Kidney (tissue), 14 donors: ENCODE measurements around the gene SLC27A1. TPM values are rescaled to one million over a fixed set of nuclear protein-coding genes. Genes with fewer than 3 reads are reported as not detected.

Source experiments
- DNase-seq, 5 donors: peaks; one replicate each; pipeline ENCODE4 v3.0.0-alpha.2; 2013 to 2020
- FAIRE-seq: peaks from 2 replicates; lab custom pipeline; 2012; peaks lifted over from hg19 to GRCh38; lab: Jason Lieb, UNC
- H3K27ac ChIP-seq, 2 donors: one replicate each; pipeline ENCODE4 v1.7.0; 2013; ENCODE audit warnings: low read depth in 2 of 2, low read length in 2 of 2, inconsistent platforms in 1 of 2
- H3K27me3 ChIP-seq: one replicate; pipeline ENCODE4 v1.7.1; 2013; ENCODE audit warnings: low read length, inconsistent platforms; ENCODE audit not compliant: control insufficient read depth, insufficient read depth
- H3K36me3 ChIP-seq, 3 donors: one replicate each; pipeline versions ENCODE4 v1.7.0 to v1.7.1; 2013; ENCODE audit warnings: low read length in 3 of 3, control low read depth in 1 of 3, inconsistent platforms in 1 of 3; ENCODE audit not compliant: insufficient read depth in 3 of 3, control insufficient read depth in 2 of 3
- H3K4me1 ChIP-seq, 3 donors: one replicate each; pipeline versions ENCODE4 v1.7.0 to v1.7.1; 2013; ENCODE audit warnings: low read length in 3 of 3, inconsistent platforms in 1 of 3, low read depth in 1 of 3; ENCODE audit not compliant: control insufficient read depth in 2 of 3, insufficient read depth in 2 of 3
- H3K4me3 ChIP-seq, 3 donors: one replicate each; pipeline versions ENCODE4 v1.7.0 to v1.8.1; 2013; ENCODE audit warnings: low read length in 3 of 3, control low read depth in 1 of 3, inconsistent platforms in 1 of 3
- H3K9ac ChIP-seq, 3 donors: one replicate each; pipeline versions ENCODE4 v1.7.0 to v1.7.1; 2013; ENCODE audit warnings: low read length in 3 of 3, control low read depth in 1 of 3, inconsistent platforms in 1 of 3
- H3K9me3 ChIP-seq, 3 donors: one replicate each; pipeline versions ENCODE4 v1.7.0 to v1.7.1; 2013; ENCODE audit warnings: low read length in 3 of 3, control low read depth in 1 of 3, inconsistent platforms in 1 of 3; ENCODE audit not compliant: control insufficient read depth in 2 of 3, insufficient read depth in 1 of 3
- CTCF ChIP-seq: IDR thresholded peaks from 3 replicates; pipeline ENCODE4 v1.5.1; 2012; ENCODE audit warnings: mild to moderate bottlenecking, moderate library complexity, borderline replicate concordance; ENCODE audit not compliant: insufficient read depth; ENCODE audit errors: extremely low read depth
- intact Hi-C: fragments of 100-400 bp; cut with DNase I; formaldehyde crosslinking; loops from one replicate; pipeline ENCODE4 v1.11.1; 2022
- polyA plus RNA-seq: library from polyadenylated mRNA; stranded (reverse); fragments of 350-450 nt; fragmentation: Illumina TruSeq; extraction: RNeasy Lipid Tissue Mini Kit (QIAGEN cat#74804); gene quantifications from one replicate; pipeline ENCODE4 v1.2.3, GENCODE V29; 2014; ENCODE audit warnings: low read depth, low replicate concordance; ENCODE audit not compliant: insufficient read depth
- total RNA-seq: library from RNA; stranded (reverse); fragmentation: NEBNext Ultra II Directional; extraction: Animal tissue kit (Norgen Biotek cat#: 25700); gene quantifications from one replicate; pipeline ENCODE4 v1.2.1, GENCODE V29; 2021
- donor health status: control.
- donor health status: control.
- donor health status: control.
- donor health status: control.
- donor health status: control.
- donor health status: DM: yes; HTN: yes; CAD: no.
- donor health status: Normal renal cell carcinoma (clear cell type).

SLC27A1 gene
- total and polyA plus RNA-seq, 2 donors from 2014 or later, result 16.9 to 21.9 TPM

GRCh38 chr19:17544418-17544817, 74.1 kb downstream of the SLC27A1 start:
- H3K9me3 ChIP-seq, result no peaks in the 10 kb centered on the region

GRCh38 chr19:17548145-17548544, 77.8 kb downstream of the SLC27A1 start:
- intact Hi-C loops, result no loop called here
- no peak for FAIRE-seq
- Histone ChIP-seq H3K27ac (no peak overlapping the region), H3K9me3 (no peaks in the 10 kb centered on the region), H3K4me3 (no peak overlapping the region), H3K4me1 (no peaks in the 10 kb centered on the region), H3K36me3 (no peaks in the 10 kb centered on the region), H3K27me3 (no peaks in the 10 kb centered on the region), H3K9ac (no peak overlapping the region)
- peak in 1 of 5 donors; percentile 39 for DNase-seq
- no peak for TF ChIP-seq CTCF

More at GRCh38 chr19:17544418-17544817, 74.1 kb downstream of the SLC27A1 start:
- no peak for TF ChIP-seq CTCF
- DNase-seq, result peak in 1 of 5 donors; percentile 42
- Histone ChIP-seq H3K4me1 (no peaks in the 10 kb centered on the region), H3K27me3 (no peaks in the 10 kb centered on the region), H3K4me3 (no peak overlapping the region), H3K36me3 (no peaks in the 10 kb centered on the region), H3K9ac (no peak overlapping the region), H3K27ac (no peak overlapping the region)
- no peak for FAIRE-seq
- intact Hi-C loops, result no loop called here

- Histone ChIP-seq H3K27me3 (no peaks in the 10 kb centered on the region), H3K4me1 (no peaks in the 10 kb centered on the region), H3K36me3 (no peaks in the 10 kb centered on the region), H3K9me3 (no peaks in the 10 kb centered on the region), H3K9ac (no peak overlapping the region), H3K27ac (no peak overlapping the region), H3K4me3 (no peak overlapping the region)
- DNase-seq (no peak), FAIRE-seq (no peak)
- intact Hi-C loops, result no loop called here
- no peak for TF ChIP-seq CTCF
These were observed 78.9 kb downstream of the SLC27A1 start for GRCh38 chr19:17549085-17549740.
